Activated T-cell treated with anti-CD3 and anti-CD28 coated beads for 24 hours (primary cell): Measurements from ENCODE around the gene LRRC45.
A peak's percentile ranks its signal among the peaks of the same experiment; 100 is the strongest.

ENCODE experiments used
- DNase-seq: peaks from one replicate; pipeline ENCODE4 v3.0.0-alpha.2; 2020; ENCODE audit warnings: low read depth

LRRC45 gene

GRCh38 chr17:82051776-82052637 lies 28.9 kb downstream of the LRRC45 start, which contains the start of the genes GPS1 and RFNG:
GPS1 (plus strand) TSS chr17:82051898; CDS start chr17:82051932, 34 bp downstream.
RFNG (minus strand) TSS chr17:82051811; CDS start chr17:82051766, 45 bp downstream.
- DNase-seq, result peak; percentile 83

- DNase-seq, result no peak
These were observed 29.5 kb downstream of the LRRC45 start for GRCh38 chr17:82052638-82053059.

DNA sequence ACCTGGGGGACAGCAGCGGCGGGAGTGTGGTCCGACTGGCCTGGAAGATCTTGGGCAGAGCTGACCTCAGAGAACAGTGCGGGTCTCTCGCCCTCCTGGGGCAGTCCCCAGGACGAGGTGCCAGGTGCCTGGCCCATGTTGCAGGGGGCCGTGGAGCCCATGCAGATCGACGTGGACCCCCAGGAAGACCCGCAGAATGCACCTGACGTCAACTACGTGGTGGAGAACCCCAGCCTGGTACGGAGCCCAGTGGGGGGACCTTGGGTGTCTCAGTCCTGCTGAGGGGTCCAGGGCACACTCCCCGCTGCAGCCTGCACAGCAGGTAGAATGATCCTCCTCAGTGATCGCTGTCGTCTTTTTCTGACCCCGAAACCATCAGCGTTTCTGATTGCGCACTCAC lies 30.0 kb downstream of the LRRC45 start:
- no peak for DNase-seq

DNA sequence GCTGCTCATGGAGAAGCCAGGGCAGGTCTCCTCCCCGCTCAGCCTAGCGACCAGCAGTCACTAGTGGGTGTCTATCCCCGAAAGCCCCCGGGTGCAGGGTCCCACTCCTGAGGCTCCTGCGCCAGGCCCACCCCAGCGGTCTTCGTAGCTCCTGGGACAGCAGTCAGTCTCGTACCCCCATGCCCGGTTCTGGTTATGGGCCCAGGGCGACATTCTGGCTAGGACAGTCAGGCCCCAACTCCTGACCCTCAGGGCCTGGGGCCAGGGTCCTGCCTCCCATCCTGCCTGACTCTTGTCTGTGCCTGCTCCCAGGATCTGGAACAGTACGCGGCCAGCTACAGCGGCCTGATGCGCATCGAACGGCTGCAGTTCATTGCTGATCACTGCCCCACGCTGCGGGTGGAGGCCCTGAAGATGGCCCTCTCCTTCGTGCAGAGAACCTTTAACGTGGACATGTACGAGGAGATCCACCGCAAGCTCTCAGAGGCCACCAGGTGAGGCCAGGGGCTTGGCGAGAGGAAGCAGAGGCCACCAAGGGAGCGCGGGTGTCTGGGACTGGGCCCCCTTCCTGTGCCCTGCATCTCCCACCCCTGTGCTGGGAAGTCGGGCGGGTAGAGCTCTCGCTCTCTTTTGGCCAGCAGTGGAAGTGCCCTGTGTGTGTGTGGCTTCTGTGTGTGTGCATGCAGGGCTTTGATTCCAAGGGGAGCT lies 30.6 kb downstream of the LRRC45 start:
- DNase-seq, result no peak

DNA sequence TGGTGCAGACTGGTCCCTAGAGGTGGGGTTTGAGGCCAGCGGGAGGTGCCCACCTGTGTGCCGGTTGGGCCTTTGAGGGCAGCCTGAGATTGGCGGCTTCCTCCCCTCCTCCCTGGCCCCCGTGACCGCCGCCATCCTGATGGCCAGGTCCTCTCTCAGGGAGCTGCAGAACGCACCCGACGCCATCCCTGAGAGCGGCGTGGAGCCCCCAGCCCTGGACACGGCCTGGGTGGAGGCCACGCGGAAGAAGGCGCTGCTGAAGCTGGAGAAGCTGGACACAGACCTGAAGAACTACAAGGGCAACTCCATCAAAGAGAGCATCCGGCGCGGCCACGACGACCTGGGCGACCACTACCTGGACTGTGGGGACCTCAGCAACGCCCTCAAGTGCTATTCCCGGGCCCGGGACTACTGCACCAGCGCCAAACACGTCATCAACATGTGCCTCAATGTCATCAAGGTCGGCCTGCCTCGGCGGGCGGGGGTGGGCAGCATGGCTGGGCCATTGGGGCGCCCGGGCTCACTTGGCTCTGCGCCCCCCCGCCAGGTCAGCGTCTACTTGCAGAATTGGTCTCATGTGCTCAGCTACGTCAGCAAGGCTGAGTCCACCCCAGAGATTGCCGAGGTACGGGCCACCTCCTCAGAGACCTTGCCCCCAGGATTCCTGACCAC lies 31.4 kb downstream of the LRRC45 start:
- no peak for DNase-seq

DNA sequence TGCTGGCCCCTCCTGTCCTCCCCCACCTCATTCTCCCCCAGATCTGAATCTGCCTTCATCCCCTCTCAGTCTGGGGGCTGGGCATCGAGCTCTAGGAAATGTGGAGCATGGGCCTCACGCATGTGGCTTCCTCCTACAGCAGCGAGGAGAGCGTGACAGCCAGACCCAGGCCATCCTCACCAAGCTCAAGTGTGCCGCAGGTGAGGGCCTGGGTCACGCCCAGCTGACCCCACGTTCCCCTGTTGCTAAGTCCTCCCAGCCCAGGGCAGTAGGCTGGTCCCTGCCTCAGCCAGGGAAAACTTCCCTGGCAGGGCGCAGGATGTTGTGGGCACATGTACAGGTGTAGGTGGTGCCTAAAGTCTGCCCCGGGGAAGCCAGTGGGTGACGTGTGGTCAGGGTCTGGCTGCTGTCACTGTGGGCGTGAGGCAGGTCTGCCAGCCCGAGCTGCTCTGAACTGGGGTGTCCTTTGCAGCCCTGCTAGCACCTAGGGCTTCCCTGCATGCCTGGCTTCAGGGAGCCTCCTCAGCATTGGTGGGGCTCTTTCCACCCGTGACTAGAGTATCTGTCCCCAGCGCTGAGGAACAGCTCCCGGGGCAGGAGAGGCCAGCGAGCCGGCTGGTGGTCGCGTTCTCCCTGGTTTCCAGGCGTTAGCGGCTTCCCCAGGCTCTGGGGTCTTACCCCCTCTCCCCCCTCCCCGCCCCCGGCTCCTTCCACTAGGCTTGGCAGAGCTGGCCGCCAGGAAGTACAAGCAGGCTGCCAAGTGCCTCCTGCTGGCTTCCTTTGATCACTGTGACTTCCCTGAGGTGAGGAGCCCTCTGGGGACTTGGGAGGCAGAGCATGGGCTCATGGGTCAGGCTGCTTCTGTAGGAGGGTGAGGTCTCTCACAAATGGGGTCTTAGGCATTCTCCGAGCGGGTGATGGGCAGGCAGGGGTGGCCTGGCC lies 32.2 kb downstream of the LRRC45 start:
- DNase-seq, result no peak

- DNase-seq, result no peak
These were observed 33.0 kb downstream of the LRRC45 start for GRCh38 chr17:82055965-82056728.

- DNase-seq, result no peak
These were observed 33.9 kb downstream of the LRRC45 start for GRCh38 chr17:82056729-82057621.

DNA sequence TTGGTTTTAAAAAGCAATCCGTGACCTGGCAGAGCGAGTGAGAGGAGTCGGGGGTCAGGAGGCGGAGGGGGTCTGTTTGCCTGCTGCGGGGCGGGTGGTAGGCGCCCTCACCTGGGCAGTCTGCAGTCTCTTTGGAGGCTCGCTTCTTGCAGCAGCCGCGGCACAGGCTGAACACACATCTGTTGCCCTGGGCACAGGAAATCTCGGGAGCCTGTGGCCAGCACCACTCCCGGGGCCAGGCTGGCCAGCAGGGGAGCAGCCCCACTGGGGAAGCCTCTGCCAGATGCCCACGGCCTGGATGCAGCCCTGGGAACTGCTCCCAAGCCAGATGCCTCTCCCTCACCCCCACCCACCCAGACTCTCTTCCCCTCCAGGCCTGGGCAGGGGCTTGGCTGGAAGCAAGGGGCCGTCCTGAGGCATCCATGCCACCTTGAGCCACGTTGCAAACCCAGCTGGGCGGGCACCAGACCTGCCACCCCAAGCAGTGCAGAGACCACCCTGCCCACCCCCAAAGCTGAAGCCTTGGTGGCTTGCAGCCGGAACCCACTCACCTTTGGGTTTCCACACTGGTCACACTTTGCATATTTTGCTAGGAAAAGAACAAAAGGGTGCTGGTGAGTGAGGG lies 35.2 kb downstream of the LRRC45 start:
- DNase-seq, result no peak

GRCh38 chr17:82058855-82059249 lies 35.7 kb downstream of the LRRC45 start:
- DNase-seq, result no peak

DNA sequence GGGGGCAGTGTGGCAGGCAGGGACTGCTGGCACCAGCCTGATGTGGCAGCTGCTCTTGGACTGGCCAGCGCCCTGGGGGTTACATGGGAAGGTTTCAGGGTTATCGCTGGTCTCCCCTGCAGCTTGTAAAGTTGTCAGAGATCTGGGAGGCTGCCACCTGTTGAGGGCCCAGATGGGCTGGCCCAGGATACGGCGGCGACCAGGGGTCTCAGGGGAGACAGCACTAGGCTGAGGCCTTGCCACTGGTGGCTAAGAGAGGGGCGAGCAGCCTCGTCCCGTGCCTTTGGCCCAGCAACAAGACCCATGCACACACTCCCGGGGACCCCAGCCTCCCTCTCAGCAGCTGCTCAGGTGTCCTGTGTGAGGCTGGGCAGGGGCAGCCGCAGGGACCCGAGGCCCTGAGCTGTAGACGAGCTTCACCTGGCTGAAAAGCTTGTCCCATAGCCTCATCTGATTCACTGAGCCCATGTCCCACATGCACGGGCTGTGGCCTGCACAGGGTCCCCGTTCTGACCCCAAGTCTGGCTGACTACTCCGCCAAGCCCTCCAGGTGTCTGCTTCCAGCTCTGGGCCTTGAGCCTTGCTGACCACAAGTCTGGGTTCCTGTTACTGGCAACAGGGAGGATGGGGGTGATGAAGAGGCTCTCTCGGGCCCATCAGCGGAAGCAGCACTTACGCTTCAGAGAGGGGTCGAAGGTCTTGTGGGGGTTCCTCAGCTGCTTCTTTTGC lies 36.3 kb downstream of the LRRC45 start:
- DNase-seq, result no peak

DNA sequence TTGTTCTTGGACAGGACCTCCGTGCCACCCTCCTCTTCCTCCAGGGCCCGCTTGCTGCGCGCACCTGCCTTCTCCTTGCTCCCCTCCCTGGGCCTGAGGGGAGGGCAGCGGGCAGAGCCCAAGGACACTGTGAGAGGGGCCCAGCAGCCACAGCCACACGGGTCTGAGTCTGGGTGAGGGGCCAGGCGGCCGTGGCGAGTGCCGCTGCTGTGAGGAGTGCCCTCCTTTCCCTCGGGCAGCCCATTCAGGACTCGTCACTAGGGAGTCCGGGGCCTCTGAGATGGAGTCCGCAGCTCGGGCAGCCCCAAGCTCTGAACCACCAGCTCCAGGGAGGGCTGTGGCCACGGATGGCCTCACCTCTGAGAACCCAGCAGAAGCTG lies 36.9 kb downstream of the LRRC45 start:
- no peak for DNase-seq

DNA sequence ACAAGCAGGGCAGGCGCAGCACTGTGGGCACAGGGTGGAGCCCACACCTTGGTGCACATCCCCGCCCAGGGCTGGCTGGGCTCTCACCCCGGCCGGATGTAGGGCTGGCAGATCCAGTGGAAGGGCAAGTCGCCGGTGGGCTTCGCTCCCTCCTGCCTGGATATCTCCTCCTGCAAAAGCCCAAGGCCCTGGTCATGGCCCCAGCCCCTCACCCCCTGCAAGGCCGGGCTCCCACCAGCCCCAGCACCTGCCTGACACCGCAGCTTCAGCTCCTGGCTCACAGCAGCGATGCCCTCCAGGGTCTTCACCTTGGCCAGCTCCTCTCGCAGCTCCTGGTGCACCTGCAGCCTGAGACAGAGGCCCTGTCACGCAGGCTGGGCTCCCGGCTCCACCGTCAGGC lies 37.5 kb downstream of the LRRC45 start:
- DNase-seq, result no peak

GRCh38 chr17:82061047-82061925 lies 38.2 kb downstream of the LRRC45 start:
- DNase-seq, result no peak

- no peak for DNase-seq
These were observed 39.2 kb downstream of the LRRC45 start for GRCh38 chr17:82062076-82062983.

GRCh38 chr17:82062984-82063368 lies 39.9 kb downstream of the LRRC45 start:
- DNase-seq, result no peak
